ENCODE measurements around the gene BICC1.

- TF ChIP-seq CTCF (IDR thresholded peaks at IDR 0.05 in 2 of 3, conservative IDR thresholded peaks at IDR 0.05 in 1 of 3; ENCODE audit: borderline replicate concordance in 1 of 3, insufficient read depth in 1 of 3, low read depth in 2 of 3, low read length in 2 of 3), result no peak
- TF ChIP-seq SP1 (IDR thresholded peaks at IDR 0.05; ENCODE audit: low read depth), result no peak
- TF ChIP-seq EZH2phosphoT487 (IDR thresholded peaks at IDR 0.05; ENCODE audit: borderline replicate concordance), result no peak
Measured at GRCh38 chr10:58486821-58487220, 25.9 kb upstream of the BICC1 start.
